ENCODE data around the gene ZSCAN16.

The ZSCAN16 gene

DNA sequence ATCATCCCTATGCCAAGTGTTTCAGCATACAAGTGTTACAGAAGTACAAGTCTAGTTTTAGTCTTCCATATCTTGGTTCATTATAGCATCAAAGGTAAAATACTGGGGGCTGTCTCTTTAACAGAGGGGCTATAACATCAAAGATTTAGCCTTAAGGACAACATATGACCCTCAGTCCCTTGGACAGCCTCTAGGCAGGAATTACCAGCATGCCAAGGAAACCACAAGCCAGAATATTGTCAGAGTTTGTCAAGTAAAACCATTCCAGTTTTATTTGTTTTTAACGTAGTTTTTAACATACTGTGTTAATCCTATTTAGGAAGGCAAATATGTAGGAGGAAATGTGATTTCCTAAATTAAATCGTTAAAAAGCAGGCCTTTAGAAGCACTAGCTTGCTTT is 35.8 kb downstream of the ZSCAN16 start:
- no peak for DNase-seq
- peaks cover 0 to 2% (median 0%) of the 10 kb centered on the region in 5 experiments for H3K9me3 ChIP-seq (ENCODE audit: control extremely low read depth in 1 of 5, control insufficient read depth in 4 of 5, insufficient read depth in 2 of 5, low read depth in 1 of 5, low read length in 4 of 5)
- H3K27me3 ChIP-seq (replicated peaks in 2 of 5; ENCODE audit: control insufficient read depth in 4 of 5, insufficient read depth in 5 of 5, low read length in 4 of 5): no peaks in the 10 kb centered on the region
- H3K4me3 ChIP-seq (ENCODE audit: control insufficient read depth in 1 of 7, extremely low read depth in 1 of 7, insufficient read depth in 4 of 7, low read depth in 2 of 7, low read length in 6 of 7): no peak overlapping the region
- POLR2A ChIA-PET: no interaction called here
- 75% methylated on average over 1 of the region's 2 CpGs for WGBS (ENCODE audit: insufficient coverage)
- CTCF ChIA-PET: no interaction called here
- no peak overlapping the region for H3K27ac ChIP-seq (ENCODE audit: insufficient read depth in 1 of 2, low read depth in 1 of 2, low read length in 2 of 2, poor library complexity in 1 of 2, severe bottlenecking in 2 of 2)
- peaks cover 7 to 35% (median 17%) of the 10 kb centered on the region in 4 experiments for H3K36me3 ChIP-seq (ENCODE audit: control insufficient read depth in 4 of 4, insufficient read depth in 4 of 4, low read length in 3 of 4)
- H3K4me1 ChIP-seq (ENCODE audit: control extremely low read depth in 1 of 4, control insufficient read depth in 4 of 4, insufficient read depth in 4 of 4, low read length in 3 of 4): peaks cover 0 to 13% (median 6%) of the 10 kb centered on the region in 4 experiments

DNA sequence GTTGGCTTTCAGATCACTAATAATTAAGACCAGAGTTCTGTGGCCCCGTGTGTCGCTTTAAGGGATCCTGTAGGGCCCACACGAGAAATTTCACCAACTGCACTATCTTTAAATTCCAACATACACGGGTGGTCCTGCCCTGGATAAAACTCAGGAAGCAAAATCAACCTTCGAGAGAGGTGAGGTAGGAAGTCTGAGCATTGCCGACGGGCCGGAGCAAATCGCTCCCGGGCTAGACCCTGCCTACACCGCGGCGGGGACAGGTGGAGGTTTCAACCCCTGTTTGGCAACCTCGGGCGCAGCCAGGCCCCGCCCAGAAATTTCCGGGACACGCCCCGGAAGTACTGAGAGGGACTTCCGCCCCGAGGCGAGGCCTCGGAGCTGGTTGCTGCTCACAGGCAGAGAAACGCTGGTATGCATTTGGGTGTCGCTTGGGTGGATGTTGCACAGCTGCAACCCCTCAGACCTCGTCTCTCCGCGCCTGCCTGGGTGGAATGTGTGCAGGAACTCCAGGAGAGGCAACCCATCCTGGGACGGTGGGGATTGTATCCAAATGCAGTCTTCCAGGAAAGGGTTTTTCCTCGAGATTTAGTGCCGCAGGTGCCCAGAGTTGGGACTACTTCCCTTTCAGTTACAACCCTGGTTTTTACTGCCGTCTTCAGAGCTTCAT is 37.1 kb downstream of the ZSCAN16 start:
- H3K27me3 ChIP-seq (replicated peaks in 2 of 5; ENCODE audit: control insufficient read depth in 4 of 5, insufficient read depth in 5 of 5, low read length in 4 of 5): no peaks in the 10 kb centered on the region
- peaks cover 5 to 25% (median 11%) of the 10 kb centered on the region in 4 experiments for H3K36me3 ChIP-seq (ENCODE audit: control insufficient read depth in 4 of 4, insufficient read depth in 4 of 4, low read length in 3 of 4)
- H3K9me3 ChIP-seq (ENCODE audit: control extremely low read depth in 1 of 5, control insufficient read depth in 4 of 5, insufficient read depth in 2 of 5, low read depth in 1 of 5, low read length in 4 of 5): peaks cover 0 to 2% (median 0%) of the 10 kb centered on the region in 5 experiments
- 11% methylated on average over 28 of the region's 32 CpGs for WGBS (ENCODE audit: insufficient coverage)
- peaks cover 0 to 13% (median 6%) of the 10 kb centered on the region in 4 experiments for H3K4me1 ChIP-seq (ENCODE audit: control extremely low read depth in 1 of 4, control insufficient read depth in 4 of 4, insufficient read depth in 4 of 4, low read length in 3 of 4)
- ChIA-PET CTCF (interaction anchor here (1.0 to 1.2 kb wide), 2 partner anchors 9 to 187 kb away, joined by 3 read pairs; no protein-coding TSS in a partner anchor), POLR2A (interaction anchor here (0.7 to 1.0 kb wide), 2 partner anchors 9 to 65 kb away, joined by 3 to 5 read pairs; no protein-coding TSS in a partner anchor)
- H3K27ac ChIP-seq (ENCODE audit: insufficient read depth in 1 of 2, low read depth in 1 of 2, low read length in 2 of 2, poor library complexity in 1 of 2, severe bottlenecking in 2 of 2): no peak overlapping the region
- peak; percentile 64 to 84 (median 80) for DNase-seq
- peak overlapping the region; percentile 8 to 78 (median 61) for H3K4me3 ChIP-seq (ENCODE audit: control insufficient read depth in 1 of 7, extremely low read depth in 1 of 7, insufficient read depth in 4 of 7, low read depth in 2 of 7, low read length in 6 of 7)

DNA sequence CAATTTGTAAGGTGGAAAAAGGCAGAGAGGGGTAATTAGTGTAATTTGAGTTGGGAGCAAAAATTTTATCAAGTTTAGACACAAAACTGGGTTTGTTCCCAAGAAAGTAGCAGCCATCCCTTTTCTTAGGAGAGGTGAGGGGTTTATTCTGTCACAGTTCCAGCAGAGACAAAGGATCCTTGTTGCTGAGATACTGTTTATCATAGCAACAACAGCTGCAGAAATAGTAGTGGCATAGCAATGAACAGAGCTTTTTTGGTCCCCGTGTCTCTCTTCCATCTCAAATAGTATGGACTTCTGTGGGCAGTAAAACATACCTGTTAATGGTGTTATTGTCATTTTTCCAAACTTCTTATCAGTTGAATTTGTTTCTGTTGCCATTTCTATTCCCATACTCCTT is 41.2 kb downstream of the ZSCAN16 start:
- CTCF ChIA-PET: no interaction called here
- no peak overlapping the region for H3K4me3 ChIP-seq (ENCODE audit: control insufficient read depth in 1 of 7, extremely low read depth in 1 of 7, insufficient read depth in 4 of 7, low read depth in 2 of 7, low read length in 6 of 7)
- WGBS (ENCODE audit: insufficient coverage): no CpG with 5 or more reads among the region's 1 CpG
- no peaks in the 10 kb centered on the region for H3K27me3 ChIP-seq (replicated peaks in 2 of 5; ENCODE audit: control insufficient read depth in 4 of 5, insufficient read depth in 5 of 5, low read length in 4 of 5)
- H3K9me3 ChIP-seq (ENCODE audit: control extremely low read depth in 1 of 5, control insufficient read depth in 4 of 5, insufficient read depth in 2 of 5, low read depth in 1 of 5, low read length in 4 of 5): peaks cover 0 to 6% (median 0%) of the 10 kb centered on the region in 5 experiments
- DNase-seq: no peak
- H3K36me3 ChIP-seq (ENCODE audit: control insufficient read depth in 4 of 4, insufficient read depth in 4 of 4, low read length in 3 of 4): peaks cover 0 to 4% (median 1%) of the 10 kb centered on the region in 4 experiments
- H3K4me1 ChIP-seq (ENCODE audit: control extremely low read depth in 1 of 4, control insufficient read depth in 4 of 4, insufficient read depth in 4 of 4, low read length in 3 of 4): peaks cover 0 to 13% (median 6%) of the 10 kb centered on the region in 4 experiments
- H3K27ac ChIP-seq (ENCODE audit: insufficient read depth in 1 of 2, low read depth in 1 of 2, low read length in 2 of 2, poor library complexity in 1 of 2, severe bottlenecking in 2 of 2): no peak overlapping the region
- POLR2A ChIA-PET: no interaction called here

DNA sequence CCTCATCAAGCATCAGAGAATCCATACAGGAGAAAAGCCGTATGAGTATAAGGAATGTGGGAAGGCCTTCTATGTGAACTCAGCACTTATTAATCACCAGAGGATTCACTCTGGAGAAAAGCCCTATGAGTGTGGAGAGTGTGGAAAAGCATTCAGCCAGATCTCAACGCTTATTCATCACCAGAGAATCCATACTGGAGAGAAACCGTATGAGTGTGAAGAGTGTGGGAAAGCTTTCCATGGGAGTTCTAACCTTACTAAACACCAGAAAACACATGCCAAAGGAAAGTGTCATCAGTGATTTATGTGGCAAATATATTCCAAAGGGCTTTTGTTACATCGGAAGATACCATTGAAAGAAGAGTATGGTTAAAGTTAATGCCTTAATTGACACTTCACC is 42.7 kb downstream of the ZSCAN16 start:
- Histone ChIP-seq H3K27ac (ENCODE audit: insufficient read depth in 1 of 2, low read depth in 1 of 2, low read length in 2 of 2, poor library complexity in 1 of 2, severe bottlenecking in 2 of 2) (no peak overlapping the region), H3K9me3 (ENCODE audit: control extremely low read depth in 1 of 5, control insufficient read depth in 4 of 5, insufficient read depth in 2 of 5, low read depth in 1 of 5, low read length in 4 of 5) (peaks cover 0 to 8% (median 0%) of the 10 kb centered on the region in 5 experiments), H3K36me3 (ENCODE audit: control insufficient read depth in 4 of 4, insufficient read depth in 4 of 4, low read length in 3 of 4) (peaks cover 0 to 5% (median 2%) of the 10 kb centered on the region in 4 experiments), H3K27me3 (replicated peaks in 2 of 5; ENCODE audit: control insufficient read depth in 4 of 5, insufficient read depth in 5 of 5, low read length in 4 of 5) (no peaks in the 10 kb centered on the region), H3K4me3 (ENCODE audit: control insufficient read depth in 1 of 7, extremely low read depth in 1 of 7, insufficient read depth in 4 of 7, low read depth in 2 of 7, low read length in 6 of 7) (no peak overlapping the region), H3K4me1 (ENCODE audit: control extremely low read depth in 1 of 4, control insufficient read depth in 4 of 4, insufficient read depth in 4 of 4, low read length in 3 of 4) (peaks cover 0 to 4% (median 1%) of the 10 kb centered on the region in 4 experiments)
- ChIA-PET CTCF (no interaction called here), POLR2A (no interaction called here)
- DNase-seq: no peak
- no CpG with 5 or more reads among the region's 4 CpGs for WGBS (ENCODE audit: insufficient coverage)

DNA sequence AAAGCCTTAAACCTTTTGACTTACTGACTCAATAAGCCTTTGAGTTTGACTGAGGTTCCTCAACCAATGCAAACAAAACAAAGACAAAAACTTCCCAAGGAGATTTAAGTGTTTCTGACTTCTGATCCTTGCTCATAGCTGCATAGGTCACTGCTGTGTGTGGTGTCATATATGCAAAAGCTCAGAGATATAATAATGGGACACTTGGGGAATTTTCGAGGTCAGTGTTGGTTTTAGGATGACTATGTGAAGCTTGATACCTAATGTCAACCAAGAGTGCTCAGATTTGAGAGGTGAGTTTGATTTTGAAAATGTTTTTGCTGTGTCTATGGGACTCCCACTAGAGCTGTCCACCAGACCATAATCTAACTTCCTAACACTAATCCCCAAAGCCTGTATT is 43.5 kb downstream of the ZSCAN16 start:
- CTCF ChIA-PET: no interaction called here

DNA sequence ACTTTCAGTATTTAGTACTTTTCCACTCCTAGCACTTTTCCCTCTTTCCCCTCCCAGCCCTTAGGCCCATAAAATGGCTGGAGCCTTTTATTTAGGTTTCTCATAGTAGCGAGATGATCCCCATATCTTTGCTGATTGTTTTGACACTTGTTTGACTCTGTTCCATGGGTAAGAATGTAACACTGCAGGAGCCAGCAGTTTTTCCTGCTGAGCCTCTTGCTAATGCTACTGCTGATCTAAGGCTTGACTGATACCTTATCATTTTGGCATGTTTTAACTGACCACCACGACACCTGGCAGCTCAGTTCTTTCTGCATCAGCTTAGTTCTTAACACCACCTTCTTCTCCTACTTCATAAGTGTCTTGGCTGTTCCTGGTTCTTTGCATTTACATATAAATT is 46.9 kb downstream of the ZSCAN16 start:
- no peak overlapping the region for H3K27ac ChIP-seq (ENCODE audit: insufficient read depth in 1 of 2, low read depth in 1 of 2, low read length in 2 of 2, poor library complexity in 1 of 2, severe bottlenecking in 2 of 2)
- no peaks in the 10 kb centered on the region for H3K4me1 ChIP-seq (ENCODE audit: control extremely low read depth in 1 of 4, control insufficient read depth in 4 of 4, insufficient read depth in 4 of 4, low read length in 3 of 4)
- peaks cover 0 to 5% (median 2%) of the 10 kb centered on the region in 4 experiments for H3K36me3 ChIP-seq (ENCODE audit: control insufficient read depth in 4 of 4, insufficient read depth in 4 of 4, low read length in 3 of 4)
- H3K4me3 ChIP-seq (ENCODE audit: control insufficient read depth in 1 of 7, extremely low read depth in 1 of 7, insufficient read depth in 4 of 7, low read depth in 2 of 7, low read length in 6 of 7): no peak overlapping the region
- peaks cover 0 to 10% (median 4%) of the 10 kb centered on the region in 5 experiments for H3K9me3 ChIP-seq (ENCODE audit: control extremely low read depth in 1 of 5, control insufficient read depth in 4 of 5, insufficient read depth in 2 of 5, low read depth in 1 of 5, low read length in 4 of 5)
- 100% methylated on average over 2 of the region's 2 CpGs for WGBS (ENCODE audit: insufficient coverage)
- no peaks in the 10 kb centered on the region for H3K27me3 ChIP-seq (replicated peaks in 2 of 5; ENCODE audit: control insufficient read depth in 4 of 5, insufficient read depth in 5 of 5, low read length in 4 of 5)
- DNase-seq: no peak
- CTCF ChIA-PET: no interaction called here
- POLR2A ChIA-PET: no interaction called here

More for the DNA sequence above, 43.5 kb downstream of the ZSCAN16 start:
- H3K27ac ChIP-seq (ENCODE audit: insufficient read depth in 1 of 2, low read depth in 1 of 2, low read length in 2 of 2, poor library complexity in 1 of 2, severe bottlenecking in 2 of 2): no peak overlapping the region
- POLR2A ChIA-PET: no interaction called here
- peaks cover 0 to 8% (median 0%) of the 10 kb centered on the region in 5 experiments for H3K9me3 ChIP-seq (ENCODE audit: control extremely low read depth in 1 of 5, control insufficient read depth in 4 of 5, insufficient read depth in 2 of 5, low read depth in 1 of 5, low read length in 4 of 5)
- H3K36me3 ChIP-seq (ENCODE audit: control insufficient read depth in 4 of 4, insufficient read depth in 4 of 4, low read length in 3 of 4): peaks cover 0 to 5% (median 2%) of the 10 kb centered on the region in 4 experiments
- H3K4me3 ChIP-seq (ENCODE audit: control insufficient read depth in 1 of 7, extremely low read depth in 1 of 7, insufficient read depth in 4 of 7, low read depth in 2 of 7, low read length in 6 of 7): no peak overlapping the region
- DNase-seq: no peak
- WGBS (ENCODE audit: insufficient coverage): 100% methylated on average over 1 of the region's 1 CpG
- H3K27me3 ChIP-seq (replicated peaks in 2 of 5; ENCODE audit: control insufficient read depth in 4 of 5, insufficient read depth in 5 of 5, low read length in 4 of 5): no peaks in the 10 kb centered on the region
- no peaks in the 10 kb centered on the region for H3K4me1 ChIP-seq (ENCODE audit: control extremely low read depth in 1 of 4, control insufficient read depth in 4 of 4, insufficient read depth in 4 of 4, low read length in 3 of 4)

DNA sequence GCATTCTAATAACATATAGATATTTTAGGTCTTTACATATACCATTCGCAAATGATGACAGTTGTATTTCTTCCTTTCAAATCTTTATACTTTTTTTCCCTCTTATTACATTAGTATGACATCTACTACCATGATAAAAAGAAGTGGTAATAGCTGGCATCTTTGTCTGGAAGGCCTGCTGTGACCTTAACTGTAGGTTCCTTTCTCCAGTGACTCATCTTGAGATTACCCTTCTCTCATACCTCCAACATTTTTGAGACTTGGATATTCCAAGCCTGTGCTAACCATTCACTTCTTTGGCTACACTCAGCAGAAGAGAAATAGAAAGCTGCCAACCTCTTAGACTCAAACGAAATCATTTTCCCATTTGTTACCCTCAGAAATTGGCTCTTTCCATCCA is 47.6 kb downstream of the ZSCAN16 start:
- Histone ChIP-seq H3K4me1 (ENCODE audit: control extremely low read depth in 1 of 4, control insufficient read depth in 4 of 4, insufficient read depth in 4 of 4, low read length in 3 of 4) (no peaks in the 10 kb centered on the region), H3K27me3 (replicated peaks in 2 of 5; ENCODE audit: control insufficient read depth in 4 of 5, insufficient read depth in 5 of 5, low read length in 4 of 5) (no peaks in the 10 kb centered on the region), H3K9me3 (ENCODE audit: control extremely low read depth in 1 of 5, control insufficient read depth in 4 of 5, insufficient read depth in 2 of 5, low read depth in 1 of 5, low read length in 4 of 5) (peaks cover 0 to 8% (median 4%) of the 10 kb centered on the region in 5 experiments), H3K27ac (ENCODE audit: insufficient read depth in 1 of 2, low read depth in 1 of 2, low read length in 2 of 2, poor library complexity in 1 of 2, severe bottlenecking in 2 of 2) (no peak overlapping the region), H3K36me3 (ENCODE audit: control insufficient read depth in 4 of 4, insufficient read depth in 4 of 4, low read length in 3 of 4) (peaks cover 0 to 5% (median 0%) of the 10 kb centered on the region in 4 experiments), H3K4me3 (ENCODE audit: control insufficient read depth in 1 of 7, extremely low read depth in 1 of 7, insufficient read depth in 4 of 7, low read depth in 2 of 7, low read length in 6 of 7) (no peak overlapping the region)
- no peak for DNase-seq
- CTCF ChIA-PET: no interaction called here
- POLR2A ChIA-PET: no interaction called here
- no CpG with 5 or more reads among the region's 2 CpGs for WGBS (ENCODE audit: insufficient coverage)

Data from common myeloid progenitor, CD34-positive (primary cell).